Measurements from ENCODE around the gene AGTPBP1.

DNA sequence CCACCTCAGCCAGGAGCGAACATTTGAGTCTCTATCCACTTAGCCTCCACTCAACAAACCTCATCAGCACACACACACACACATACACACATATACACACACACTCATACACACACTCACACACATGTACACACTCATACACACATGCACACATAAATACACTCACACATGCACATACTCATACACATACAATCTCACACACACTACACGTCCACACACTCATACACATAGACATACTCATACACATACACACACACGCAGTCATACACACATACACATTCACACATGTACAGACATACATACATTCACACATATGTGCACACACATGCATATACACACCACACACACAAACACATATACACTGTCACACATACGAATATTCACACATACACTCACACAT is 208.2 kb downstream of the AGTPBP1 start:
- TF ChIP-seq POLR2AphosphoS5 (IDR thresholded peaks at IDR 0.05; ENCODE audit: low read depth) (no peak), EZH2 (IDR thresholded peaks at IDR 0.05; ENCODE audit: low read depth, unreplicated experiment) (no peak), CREB1 (CRISPR knock-in tag; IDR thresholded peaks at IDR 0.05; ENCODE audit: low read depth) (no peak), ETS1 (IDR thresholded peaks at IDR 0.05) (no peak), ZNF331 (CRISPR knock-in tag; IDR thresholded peaks at IDR 0.05; ENCODE audit: low read depth) (no peak), ZNF114 (CRISPR knock-in tag; IDR thresholded peaks at IDR 0.05) (no peak), EZH2phosphoT487 (IDR thresholded peaks at IDR 0.05; ENCODE audit: unreplicated experiment) (no peak), JUNB (IDR thresholded peaks at IDR 0.05; ENCODE audit: unreplicated experiment) (no peak), STAT1 (IDR thresholded peaks at IDR 0.05; ENCODE audit: unreplicated experiment) (no peak)
- TF ChIP-seq, protein P1, sequence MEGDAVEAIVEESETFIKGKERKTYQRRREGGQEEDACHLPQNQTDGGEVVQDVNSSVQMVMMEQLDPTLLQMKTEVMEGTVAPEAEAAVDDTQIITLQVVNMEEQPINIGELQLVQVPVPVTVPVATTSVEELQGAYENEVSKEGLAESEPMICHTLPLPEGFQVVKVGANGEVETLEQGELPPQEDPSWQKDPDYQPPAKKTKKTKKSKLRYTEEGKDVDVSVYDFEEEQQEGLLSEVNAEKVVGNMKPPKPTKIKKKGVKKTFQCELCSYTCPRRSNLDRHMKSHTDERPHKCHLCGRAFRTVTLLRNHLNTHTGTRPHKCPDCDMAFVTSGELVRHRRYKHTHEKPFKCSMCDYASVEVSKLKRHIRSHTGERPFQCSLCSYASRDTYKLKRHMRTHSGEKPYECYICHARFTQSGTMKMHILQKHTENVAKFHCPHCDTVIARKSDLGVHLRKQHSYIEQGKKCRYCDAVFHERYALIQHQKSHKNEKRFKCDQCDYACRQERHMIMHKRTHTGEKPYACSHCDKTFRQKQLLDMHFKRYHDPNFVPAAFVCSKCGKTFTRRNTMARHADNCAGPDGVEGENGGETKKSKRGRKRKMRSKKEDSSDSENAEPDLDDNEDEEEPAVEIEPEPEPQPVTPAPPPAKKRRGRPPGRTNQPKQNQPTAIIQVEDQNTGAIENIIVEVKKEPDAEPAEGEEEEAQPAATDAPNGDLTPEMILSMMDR (conservative IDR thresholded peaks at IDR 0.05; ENCODE audit: low read depth in 2 of 2) = no peak
- TF ChIP-seq, protein P2, sequence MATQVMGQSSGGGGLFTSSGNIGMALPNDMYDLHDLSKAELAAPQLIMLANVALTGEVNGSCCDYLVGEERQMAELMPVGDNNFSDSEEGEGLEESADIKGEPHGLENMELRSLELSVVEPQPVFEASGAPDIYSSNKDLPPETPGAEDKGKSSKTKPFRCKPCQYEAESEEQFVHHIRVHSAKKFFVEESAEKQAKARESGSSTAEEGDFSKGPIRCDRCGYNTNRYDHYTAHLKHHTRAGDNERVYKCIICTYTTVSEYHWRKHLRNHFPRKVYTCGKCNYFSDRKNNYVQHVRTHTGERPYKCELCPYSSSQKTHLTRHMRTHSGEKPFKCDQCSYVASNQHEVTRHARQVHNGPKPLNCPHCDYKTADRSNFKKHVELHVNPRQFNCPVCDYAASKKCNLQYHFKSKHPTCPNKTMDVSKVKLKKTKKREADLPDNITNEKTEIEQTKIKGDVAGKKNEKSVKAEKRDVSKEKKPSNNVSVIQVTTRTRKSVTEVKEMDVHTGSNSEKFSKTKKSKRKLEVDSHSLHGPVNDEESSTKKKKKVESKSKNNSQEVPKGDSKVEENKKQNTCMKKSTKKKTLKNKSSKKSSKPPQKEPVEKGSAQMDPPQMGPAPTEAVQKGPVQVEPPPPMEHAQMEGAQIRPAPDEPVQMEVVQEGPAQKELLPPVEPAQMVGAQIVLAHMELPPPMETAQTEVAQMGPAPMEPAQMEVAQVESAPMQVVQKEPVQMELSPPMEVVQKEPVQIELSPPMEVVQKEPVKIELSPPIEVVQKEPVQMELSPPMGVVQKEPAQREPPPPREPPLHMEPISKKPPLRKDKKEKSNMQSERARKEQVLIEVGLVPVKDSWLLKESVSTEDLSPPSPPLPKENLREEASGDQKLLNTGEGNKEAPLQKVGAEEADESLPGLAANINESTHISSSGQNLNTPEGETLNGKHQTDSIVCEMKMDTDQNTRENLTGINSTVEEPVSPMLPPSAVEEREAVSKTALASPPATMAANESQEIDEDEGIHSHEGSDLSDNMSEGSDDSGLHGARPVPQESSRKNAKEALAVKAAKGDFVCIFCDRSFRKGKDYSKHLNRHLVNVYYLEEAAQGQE (IDR thresholded peaks at IDR 0.05; ENCODE audit: unreplicated experiment) = no peak
